ENCODE results near the gene DMXL1.

- TF ChIP-seq SIN3A (IDR thresholded peaks at IDR 0.05; ENCODE audit: borderline replicate concordance, insufficient read depth, low read length) (no peak), REST (IDR thresholded peaks at IDR 0.05; ENCODE audit: insufficient read depth in 1 of 2, low read depth in 2 of 2, low read length in 2 of 2) (no peak), FOXP2 (optimal IDR thresholded peaks at IDR 0.05; ENCODE audit: borderline replicate concordance, extremely low read depth, extremely low read length, insufficient read depth) (no peak), POLR2AphosphoS5 (IDR thresholded peaks at IDR 0.05; ENCODE audit: low read depth, low read length) (no peak), TAF1 (IDR thresholded peaks at IDR 0.05; ENCODE audit: borderline replicate concordance, insufficient read depth, low read length) (no peak)
These were observed 42.3 kb upstream of the DMXL1 start for GRCh38 chr5:119028575-119028974.

Data from PFSK-1 (cell line).